AG04450 (cell line): ENCODE measurements around the gene SLC5A10. TPM values are rescaled to one million over a fixed set of nuclear protein-coding genes. Genes with fewer than 3 reads are reported as not detected.
A peak's percentile ranks its signal among the peaks of the same experiment; 100 is the strongest.

Experiments
- CTCF ChIA-PET: fragments of 300-600, 350-600 bp; formaldehyde crosslinking; extraction: SDS; loops from one replicate; lab custom pipeline; 2022; ENCODE audit warnings: antibody characterized with exemption, inconsistent platforms; lab: Charles Lee
- POLR2A ChIA-PET: fragments of 350-600 bp; formaldehyde crosslinking; extraction: SDS; loops from one replicate; lab custom pipeline; 2021; ENCODE audit warnings: antibody characterized with exemption, inconsistent platforms; lab: Yijun Ruan, JAX
- DNase-seq: peaks from one replicate; pipeline ENCODE4 v3.0.0-alpha.2; 2011; ENCODE audit warnings: low read depth, low spot score
- H3K27ac ChIP-seq: one replicate; pipeline ENCODE4 v1.5.1; 2012; ENCODE audit warnings: low read depth, low read length, control low read depth
- H3K27me3 ChIP-seq: one replicate; pipeline ENCODE4 v1.6.0; 2012; ENCODE audit warnings: low read length; ENCODE audit not compliant: control insufficient read depth, insufficient read depth
- H3K4me3 ChIP-seq: 2 replicates; pipeline ENCODE4 v1.5.1; 2011; ENCODE audit warnings: mild to moderate bottlenecking, low read depth, low read length, control low read depth
- H3K9me3 ChIP-seq: 2 replicates; pipeline ENCODE4 v1.5.1; 2012; ENCODE audit warnings: low read length; ENCODE audit not compliant: control insufficient read depth, insufficient read depth
- CTCF ChIP-seq: IDR thresholded peaks from 2 replicates; pipeline ENCODE4 v1.5.1; 2011; ENCODE audit warnings: low read depth, low read length, control low read depth, inconsistent platforms
- polyA plus RNA-seq: library from polyadenylated mRNA; depleted of rRNA; stranded (reverse); fragments of >200 nt; gene quantifications from 2 replicates; pipeline ENCODE4 v1.2.3, GENCODE V29; 2011

The SLC5A10 gene
- polyA plus RNA-seq, 1 experiment: not detected

- POLR2A ChIA-PET: interaction anchor here (1.0 kb wide), 2 partner anchors 8 to 33 kb away, joined by 3 read pairs; no protein-coding TSS in a partner anchor
- DNase-seq: peak; percentile 34
- H3K9me3 ChIP-seq: peaks cover 15% of the 10 kb centered on the region
- H3K4me3 ChIP-seq: 0 out of 2 replicates have a peak overlapping the region, but pooled peaks have one; percentile 10
- peak overlapping the region; percentile 75 for H3K27ac ChIP-seq
- CTCF ChIA-PET: no interaction called here
- no peak for TF ChIP-seq CTCF
- H3K27me3 ChIP-seq: no peaks in the 10 kb centered on the region
Observed at GRCh38 chr17:18993905-18994526, 42.1 kb downstream of the SLC5A10 start.

- no peak for TF ChIP-seq CTCF
- ChIA-PET CTCF (no interaction called here), POLR2A (interaction anchor here (1.0 kb wide), 1 partner anchor 9 kb away, joined by 3 read pairs; no protein-coding TSS in a partner anchor)
- H3K27me3 ChIP-seq: no peaks in the 10 kb centered on the region
- peak overlapping the region; percentile 75 for H3K27ac ChIP-seq
- no peak for DNase-seq
- H3K9me3 ChIP-seq: peaks cover 15% of the 10 kb centered on the region
- no peak overlapping the region for H3K4me3 ChIP-seq
Observed at GRCh38 chr17:18994631-18995030, 42.7 kb downstream of the SLC5A10 start.

GRCh38 chr17:18995220-18995619 lies 43.3 kb downstream of the SLC5A10 start:
- peaks cover 15% of the 10 kb centered on the region for H3K9me3 ChIP-seq
- no peak for TF ChIP-seq CTCF
- no peak overlapping the region for H3K4me3 ChIP-seq
- POLR2A ChIA-PET: no interaction called here
- no peaks in the 10 kb centered on the region for H3K27me3 ChIP-seq
- no peak overlapping the region for H3K27ac ChIP-seq
- CTCF ChIA-PET: no interaction called here
- DNase-seq: no peak

- H3K9me3 ChIP-seq: peaks cover 15% of the 10 kb centered on the region
- no peak overlapping the region for H3K4me3 ChIP-seq
- POLR2A ChIA-PET: no interaction called here
- DNase-seq: no peak
- no peak for TF ChIP-seq CTCF
- CTCF ChIA-PET: interaction anchor here (2.5 kb wide), 1 partner anchor 35 kb away, joined by 13 read pairs; no protein-coding TSS in a partner anchor
- no peak overlapping the region for H3K27ac ChIP-seq
- H3K27me3 ChIP-seq: no peaks in the 10 kb centered on the region
Observed at GRCh38 chr17:18996458-18996857, 44.5 kb downstream of the SLC5A10 start.

- POLR2A ChIA-PET: no interaction called here
- Histone ChIP-seq H3K27me3 (no peaks in the 10 kb centered on the region), H3K9me3 (peaks cover 15% of the 10 kb centered on the region), H3K4me3 (no peak overlapping the region), H3K27ac (no peak overlapping the region)
- no peak for TF ChIP-seq CTCF
- CTCF ChIA-PET: interaction anchor here (2.5 kb wide), 1 partner anchor 37 kb away, joined by 13 read pairs; no protein-coding TSS in a partner anchor
- DNase-seq: no peak
Observed at GRCh38 chr17:18997650-18998196, 45.8 kb downstream of the SLC5A10 start.
